ENCODE measurements around the gene MYH9.
"Not testable (repeated sequence)": the region's sequence is repeated elsewhere in the genome, so short reads cannot be mapped to it uniquely, and the experiment has no call there.

Gene MYH9

DNA sequence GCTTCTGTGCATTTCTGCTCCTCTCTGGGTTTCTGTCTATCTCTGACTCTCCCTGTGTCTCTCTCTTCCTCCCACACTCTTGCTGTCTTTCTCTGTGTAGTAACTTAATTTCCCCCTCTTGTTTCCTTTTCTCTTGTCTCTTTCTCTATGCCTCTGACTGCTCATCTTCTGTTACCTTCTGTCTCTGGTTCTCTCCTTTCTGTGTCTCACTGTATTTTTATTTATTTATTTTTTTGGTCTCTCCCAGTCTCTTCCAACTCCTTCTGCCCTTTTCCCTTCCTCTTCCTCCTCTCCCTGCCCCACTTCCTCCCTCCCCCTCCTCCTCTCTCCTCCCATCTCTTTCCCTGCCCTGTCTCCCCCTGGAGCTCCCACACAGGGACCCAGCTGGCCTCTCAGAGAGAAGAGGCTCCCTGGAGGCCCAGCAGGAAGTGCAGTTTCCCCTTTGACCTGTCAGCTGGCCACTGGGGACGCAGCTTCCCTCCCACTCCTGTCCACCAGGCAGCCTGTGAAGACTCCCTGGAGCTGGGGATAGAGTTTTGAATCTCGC lies 38.3 kb upstream of the MYH9 start:
- H3K4me3 ChIP-seq (ENCODE audit: low read depth, low read length, poor library complexity, severe bottlenecking), result no peak overlapping the region
- H3K4me2 ChIP-seq (ENCODE audit: low read length), result no peak overlapping the region
- no peak overlapping the region for H3K9ac ChIP-seq (ENCODE audit: low read length)

DNA sequence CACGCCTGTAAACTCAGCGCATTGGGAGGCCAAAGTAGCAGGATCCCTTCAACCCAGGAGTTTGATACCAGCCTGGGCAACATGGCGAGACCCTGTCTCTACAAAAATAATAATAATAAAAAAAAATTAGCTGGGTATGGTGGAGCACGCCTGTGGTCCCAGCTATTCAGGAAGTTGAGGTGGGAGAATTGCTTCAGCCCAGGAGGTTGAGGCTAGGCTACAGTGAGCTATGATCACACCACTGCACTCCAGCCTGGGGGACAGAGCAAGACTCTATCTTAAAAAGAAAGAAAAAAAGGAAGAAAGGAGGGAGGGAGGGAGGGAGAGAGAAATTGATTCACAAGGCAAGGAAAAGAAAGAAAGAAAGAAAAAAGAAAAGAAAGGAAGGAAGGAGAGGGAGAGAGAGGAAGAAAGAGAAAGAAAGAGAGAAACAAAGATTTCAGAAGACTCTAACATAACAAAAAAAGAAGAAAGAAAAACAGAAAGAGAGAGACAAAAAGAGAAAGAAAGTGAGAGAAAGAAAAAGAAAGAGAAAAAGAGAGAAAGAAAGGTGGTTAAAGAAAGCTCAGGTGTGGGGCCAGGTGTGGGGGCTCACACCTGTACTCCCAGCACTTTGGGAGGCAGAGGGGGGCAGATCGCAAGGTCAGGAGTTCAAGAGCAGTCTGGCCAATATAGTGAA lies 37.3 kb upstream of the MYH9 start:
- H3K9me3 ChIP-seq (ENCODE audit: low read length), result no peaks in the 10 kb centered on the region
- no peak overlapping the region for H3K9ac ChIP-seq (ENCODE audit: low read length)
- no peak overlapping the region for H2AFZ ChIP-seq (ENCODE audit: low read length)
- no peaks in the 10 kb centered on the region for H4K20me1 ChIP-seq (ENCODE audit: insufficient read depth, low read length)
- no peak overlapping the region for H3K4me2 ChIP-seq (ENCODE audit: low read length)
- H3K4me3 ChIP-seq (ENCODE audit: low read depth, low read length, poor library complexity, severe bottlenecking), result no peak overlapping the region
- H3F3A ChIP-seq (ENCODE audit: insufficient read depth, low read length), result 0 out of 2 replicates have a peak, but pooled peaks cover 6% of the 10 kb centered on the region
- peaks cover 21% of the 10 kb centered on the region for H3K4me1 ChIP-seq (ENCODE audit: insufficient read depth, low read length, severe bottlenecking)
- no peaks in the 10 kb centered on the region for H3K27me3 ChIP-seq (ENCODE audit: insufficient read depth, low read length)
- H3K36me3 ChIP-seq (ENCODE audit: insufficient read depth, low read length), result no peaks in the 10 kb centered on the region
- TF ChIP-seq, protein P1, sequence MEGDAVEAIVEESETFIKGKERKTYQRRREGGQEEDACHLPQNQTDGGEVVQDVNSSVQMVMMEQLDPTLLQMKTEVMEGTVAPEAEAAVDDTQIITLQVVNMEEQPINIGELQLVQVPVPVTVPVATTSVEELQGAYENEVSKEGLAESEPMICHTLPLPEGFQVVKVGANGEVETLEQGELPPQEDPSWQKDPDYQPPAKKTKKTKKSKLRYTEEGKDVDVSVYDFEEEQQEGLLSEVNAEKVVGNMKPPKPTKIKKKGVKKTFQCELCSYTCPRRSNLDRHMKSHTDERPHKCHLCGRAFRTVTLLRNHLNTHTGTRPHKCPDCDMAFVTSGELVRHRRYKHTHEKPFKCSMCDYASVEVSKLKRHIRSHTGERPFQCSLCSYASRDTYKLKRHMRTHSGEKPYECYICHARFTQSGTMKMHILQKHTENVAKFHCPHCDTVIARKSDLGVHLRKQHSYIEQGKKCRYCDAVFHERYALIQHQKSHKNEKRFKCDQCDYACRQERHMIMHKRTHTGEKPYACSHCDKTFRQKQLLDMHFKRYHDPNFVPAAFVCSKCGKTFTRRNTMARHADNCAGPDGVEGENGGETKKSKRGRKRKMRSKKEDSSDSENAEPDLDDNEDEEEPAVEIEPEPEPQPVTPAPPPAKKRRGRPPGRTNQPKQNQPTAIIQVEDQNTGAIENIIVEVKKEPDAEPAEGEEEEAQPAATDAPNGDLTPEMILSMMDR (IDR thresholded peaks at IDR 0.05; ENCODE audit: low read length), result no peak
- TF ChIP-seq EZH2 (IDR thresholded peaks at IDR 0.05; ENCODE audit: borderline replicate concordance, low read length), result no peak
- no peak overlapping the region for H3K27ac ChIP-seq (ENCODE audit: low read depth, low read length, poor library complexity, severe bottlenecking)
- H3K9me2 ChIP-seq (ENCODE audit: low read depth, low read length), result no peaks in the 10 kb centered on the region
- no peaks in the 10 kb centered on the region for H3K79me2 ChIP-seq (ENCODE audit: insufficient read depth, low read length)

More for the DNA sequence above, 38.3 kb upstream of the MYH9 start:
- Histone ChIP-seq H3K79me2 (ENCODE audit: insufficient read depth, low read length) (no peaks in the 10 kb centered on the region), H3F3A (ENCODE audit: insufficient read depth, low read length) (0 out of 2 replicates have a peak, but pooled peaks cover under 1% of the 10 kb centered on the region), H3K27me3 (ENCODE audit: insufficient read depth, low read length) (no peaks in the 10 kb centered on the region), H3K9me3 (ENCODE audit: low read length) (no peaks in the 10 kb centered on the region), H3K4me1 (ENCODE audit: insufficient read depth, low read length, severe bottlenecking) (peaks cover 21% of the 10 kb centered on the region), H2AFZ (ENCODE audit: low read length) (no peak overlapping the region), H4K20me1 (ENCODE audit: insufficient read depth, low read length) (no peaks in the 10 kb centered on the region), H3K9me2 (ENCODE audit: low read depth, low read length) (no peaks in the 10 kb centered on the region), H3K36me3 (ENCODE audit: insufficient read depth, low read length) (no peaks in the 10 kb centered on the region), H3K27ac (ENCODE audit: low read depth, low read length, poor library complexity, severe bottlenecking) (no peak overlapping the region)
- TF ChIP-seq, protein P1 (IDR thresholded peaks at IDR 0.05; ENCODE audit: low read length), result no peak
- TF ChIP-seq EZH2 (IDR thresholded peaks at IDR 0.05; ENCODE audit: borderline replicate concordance, low read length), result no peak

DNA sequence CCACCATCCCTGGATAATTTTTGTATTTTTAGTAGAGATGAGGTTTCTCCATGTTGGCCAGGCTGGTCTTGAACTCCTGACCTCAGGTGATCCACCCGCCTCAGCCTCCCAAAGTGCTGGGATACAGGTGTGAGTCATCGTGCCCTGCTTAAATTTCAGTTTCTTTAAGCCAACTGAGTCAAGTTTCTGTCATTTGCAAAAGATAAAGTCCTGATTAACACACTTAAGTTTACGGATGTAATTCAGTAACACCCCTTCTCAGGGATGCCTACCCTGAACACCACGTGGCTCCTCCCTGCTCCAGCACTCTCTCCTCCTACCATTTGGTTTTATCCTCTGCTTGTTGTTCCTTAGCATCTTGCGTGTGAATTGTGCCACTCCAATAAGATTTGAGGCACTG lies 36.7 kb upstream of the MYH9 start:
- H3K9ac ChIP-seq (ENCODE audit: low read length); H3K9me2 ChIP-seq (ENCODE audit: low read depth, low read length); H3K27me3 ChIP-seq (ENCODE audit: insufficient read depth, low read length); H2AFZ ChIP-seq (ENCODE audit: low read length); H3K4me3 ChIP-seq (ENCODE audit: low read depth, low read length, poor library complexity, severe bottlenecking); H3K36me3 ChIP-seq (ENCODE audit: insufficient read depth, low read length); H3F3A ChIP-seq (ENCODE audit: insufficient read depth, low read length); H3K79me2 ChIP-seq (ENCODE audit: insufficient read depth, low read length); H3K4me2 ChIP-seq (ENCODE audit: low read length); H3K9me3 ChIP-seq (ENCODE audit: low read length); H3K27ac ChIP-seq (ENCODE audit: low read depth, low read length, poor library complexity, severe bottlenecking); H4K20me1 ChIP-seq (ENCODE audit: insufficient read depth, low read length): not testable (repeated sequence)
- H3K4me1 ChIP-seq (ENCODE audit: insufficient read depth, low read length, severe bottlenecking), result peaks cover 24% of the 10 kb centered on the region

All from OCI-LY1 (cell line).